ENCODE results near the gene ESRRB.

GRCh38 chr14:76386944-76387782 is 11.2 kb downstream of the ESRRB start:
- TF ChIP-seq CTCF (IDR thresholded peaks at IDR 0.05; ENCODE audit: low read depth, low read length) (peak; percentile 97), POLR2A (IDR thresholded peaks at IDR 0.05; ENCODE audit: extremely low read depth, insufficient read length) (no peak), MYC (IDR thresholded peaks at IDR 0.05; ENCODE audit: low read depth, low read length) (no peak)
